Measurements from ENCODE around the gene ADRA2B. TPM values are rescaled to one million over a fixed set of nuclear protein-coding genes. Genes with fewer than 3 reads are reported as not detected.

Gene ADRA2B
- total RNA-seq, 1 donor, result under 0.01 TPM

- Histone ChIP-seq H3K4me3 (ENCODE audit: insufficient read depth, low read length) (no peak overlapping the region), H3K9me3 (ENCODE audit: low read depth, low read length) (no peaks in the 10 kb centered on the region), H3K79me2 (ENCODE audit: insufficient read depth, low read length) (no peaks in the 10 kb centered on the region), H3K36me3 (ENCODE audit: insufficient read depth, low read length) (no peaks in the 10 kb centered on the region), H3K4me2 (ENCODE audit: insufficient read depth, low read length) (no peak overlapping the region), H3K27ac (ENCODE audit: low read depth, low read length) (no peak overlapping the region), H3K4me1 (ENCODE audit: insufficient read depth, low read length) (no peaks in the 10 kb centered on the region), H3K27me3 (ENCODE audit: insufficient read depth, low read length) (peaks cover 7% of the 10 kb centered on the region), H4K20me1 (ENCODE audit: insufficient read depth, low read length) (no peaks in the 10 kb centered on the region), H2AFZ (ENCODE audit: low read length) (no peak overlapping the region)
- DNase-seq (ENCODE audit: insufficient read length, low spot score, missing footprints), result no peak
- TF ChIP-seq CTCF (IDR thresholded peaks at IDR 0.05; ENCODE audit: extremely low read depth, low read depth, low read length), result no peak
These were observed 33.9 kb downstream of the ADRA2B start for GRCh38 chr2:96082211-96083063.

DNA sequence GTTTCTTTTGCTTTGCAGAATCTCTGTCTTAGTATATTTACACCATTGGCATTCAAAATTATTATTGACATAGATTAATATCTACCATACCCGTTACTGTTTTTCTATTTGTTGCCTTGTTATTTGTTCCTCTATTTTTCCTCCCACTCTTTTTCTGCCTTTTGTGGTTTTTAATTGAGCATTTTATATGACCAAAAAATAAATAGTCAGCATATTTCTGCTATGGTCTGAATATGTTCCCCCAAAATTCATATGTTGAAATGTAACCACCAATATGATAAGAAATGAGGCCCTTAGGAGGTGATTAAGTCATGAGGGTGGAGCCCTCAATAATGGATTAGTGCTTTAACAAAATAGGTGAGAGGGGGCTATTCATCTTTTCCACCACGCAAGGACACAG, 35.3 kb downstream of the ADRA2B start:
- Histone ChIP-seq H3K36me3 (ENCODE audit: insufficient read depth, low read length) (no peaks in the 10 kb centered on the region), H3K4me3 (ENCODE audit: insufficient read depth, low read length) (no peak overlapping the region), H2AFZ (ENCODE audit: low read length) (no peak overlapping the region), H3K27ac (ENCODE audit: low read depth, low read length) (no peak overlapping the region), H3K79me2 (ENCODE audit: insufficient read depth, low read length) (no peaks in the 10 kb centered on the region), H3K4me1 (ENCODE audit: insufficient read depth, low read length) (no peaks in the 10 kb centered on the region), H3K9me3 (ENCODE audit: low read depth, low read length) (no peaks in the 10 kb centered on the region), H3K4me2 (ENCODE audit: insufficient read depth, low read length) (no peak overlapping the region), H4K20me1 (ENCODE audit: insufficient read depth, low read length) (no peaks in the 10 kb centered on the region), H3K27me3 (ENCODE audit: insufficient read depth, low read length) (peaks cover 6% of the 10 kb centered on the region)
- TF ChIP-seq CTCF (IDR thresholded peaks at IDR 0.05; ENCODE audit: extremely low read depth, low read depth, low read length), result no peak
- no peak for DNase-seq (ENCODE audit: insufficient read length, low spot score, missing footprints)

DNA sequence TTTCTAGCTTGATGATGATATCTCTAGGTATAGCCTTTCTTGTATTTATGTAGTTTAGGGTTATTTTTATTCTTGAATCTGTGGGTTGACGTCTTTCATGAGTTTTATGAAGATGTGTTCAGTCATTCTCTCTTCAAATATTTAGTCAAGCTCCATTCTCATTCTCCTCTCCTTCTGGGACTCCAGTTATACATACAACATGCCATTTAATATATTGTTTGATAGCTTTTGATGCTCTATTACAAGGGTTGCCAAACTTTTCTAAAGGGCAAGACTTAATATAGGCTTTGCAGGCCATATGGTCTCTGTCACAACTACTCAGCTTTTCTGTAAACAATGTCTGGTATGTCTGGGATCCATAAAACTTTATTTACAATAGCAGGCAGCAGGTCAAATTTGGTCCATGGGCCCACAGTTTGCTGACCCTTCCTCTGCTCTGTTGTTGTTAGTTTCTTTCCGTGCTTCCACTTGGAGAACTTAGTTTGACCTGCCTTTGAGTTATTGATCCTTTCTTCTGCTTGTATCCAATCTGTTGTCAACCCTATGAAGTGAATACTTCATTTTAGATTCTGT, 41.1 kb downstream of the ADRA2B start:
- Histone ChIP-seq H3K9me3 (ENCODE audit: low read depth, low read length) (peaks cover 2% of the 10 kb centered on the region), H3K36me3 (ENCODE audit: insufficient read depth, low read length) (no peaks in the 10 kb centered on the region), H3K4me3 (ENCODE audit: insufficient read depth, low read length) (no peak overlapping the region), H2AFZ (ENCODE audit: low read length) (no peak overlapping the region), H4K20me1 (ENCODE audit: insufficient read depth, low read length) (no peaks in the 10 kb centered on the region), H3K27ac (ENCODE audit: low read depth, low read length) (no peak overlapping the region), H3K79me2 (ENCODE audit: insufficient read depth, low read length) (no peaks in the 10 kb centered on the region), H3K27me3 (ENCODE audit: insufficient read depth, low read length) (peaks cover 32% of the 10 kb centered on the region), H3K4me1 (ENCODE audit: insufficient read depth, low read length) (no peaks in the 10 kb centered on the region), H3K4me2 (ENCODE audit: insufficient read depth, low read length) (no peak overlapping the region)
- no peak for DNase-seq (ENCODE audit: insufficient read length, low spot score, missing footprints)
- TF ChIP-seq CTCF (IDR thresholded peaks at IDR 0.05; ENCODE audit: extremely low read depth, low read depth, low read length), result no peak

DNA sequence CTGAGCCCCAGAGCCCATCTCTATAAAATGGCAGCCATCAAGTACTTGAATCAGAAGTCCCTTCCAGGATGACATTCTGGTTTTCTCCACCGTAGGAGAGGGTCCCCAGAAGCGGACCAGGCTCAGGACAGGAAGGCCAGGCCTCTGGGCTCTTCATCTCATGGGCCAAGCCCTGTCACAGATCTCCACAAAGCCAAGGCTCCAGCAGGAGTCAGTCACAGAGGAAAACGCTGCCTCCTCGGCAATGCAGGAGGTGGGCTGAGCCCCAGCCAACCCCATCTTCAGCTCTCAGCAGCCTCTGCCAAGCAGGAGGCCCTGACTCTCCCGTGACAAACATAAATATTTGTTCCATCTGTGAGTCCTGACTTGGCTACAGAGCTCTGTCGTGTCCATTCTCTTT, 42.2 kb downstream of the ADRA2B start:
- Histone ChIP-seq H3K79me2 (ENCODE audit: insufficient read depth, low read length) (no peaks in the 10 kb centered on the region), H2AFZ (ENCODE audit: low read length) (no peak overlapping the region), H3K4me1 (ENCODE audit: insufficient read depth, low read length) (no peaks in the 10 kb centered on the region), H3K4me2 (ENCODE audit: insufficient read depth, low read length) (no peak overlapping the region), H3K27me3 (ENCODE audit: insufficient read depth, low read length) (peaks cover 32% of the 10 kb centered on the region), H3K27ac (ENCODE audit: low read depth, low read length) (no peak overlapping the region), H3K36me3 (ENCODE audit: insufficient read depth, low read length) (no peaks in the 10 kb centered on the region), H3K4me3 (ENCODE audit: insufficient read depth, low read length) (no peak overlapping the region), H4K20me1 (ENCODE audit: insufficient read depth, low read length) (no peaks in the 10 kb centered on the region), H3K9me3 (ENCODE audit: low read depth, low read length) (peaks cover 2% of the 10 kb centered on the region)
- no peak for DNase-seq (ENCODE audit: insufficient read length, low spot score, missing footprints)
- no peak for TF ChIP-seq CTCF (IDR thresholded peaks at IDR 0.05; ENCODE audit: extremely low read depth, low read depth, low read length)

Data from osteoblast (primary cell).